Measurements from ENCODE around the gene C6orf62. TPM values are rescaled to one million over a fixed set of nuclear protein-coding genes. Genes with fewer than 3 reads are reported as not detected.
A peak's percentile ranks its signal among the peaks of the same experiment; 100 is the strongest.
"Not testable (repeated sequence)": the region's sequence is repeated elsewhere in the genome, so short reads cannot be mapped to it uniquely, and the experiment has no call there.

The C6orf62 gene
- total and polyA plus RNA-seq, 2 experiments from 2014 or later, result 27.2 to 64.1 TPM

GRCh38 chr6:24668997-24669361, 50.0 kb downstream of the C6orf62 start:
- no peak for DNase-seq (ENCODE audit: low spot score)
- Histone ChIP-seq H4K20me1 (ENCODE audit: insufficient read depth, poor library complexity, severe bottlenecking) (no peaks in the 10 kb centered on the region), H3K27me3 (no peaks in the 10 kb centered on the region), H2AFZ (no peak overlapping the region), H3K4me2 (no peak overlapping the region), H3K27ac (no peak overlapping the region), H3K36me3 (replicated peaks; ENCODE audit: insufficient read depth, low read depth) (no peaks in the 10 kb centered on the region), H3K4me3 (no peak overlapping the region), H3K9me3 (ENCODE audit: low read depth) (no peaks in the 10 kb centered on the region), H3K79me2 (peaks cover 35% of the 10 kb centered on the region), H3K9me2 (replicated peaks; ENCODE audit: insufficient read depth) (no peaks in the 10 kb centered on the region), H3K4me1 (ENCODE audit: insufficient read depth) (no peaks in the 10 kb centered on the region)
- WGBS (ENCODE audit: low lambda C conversion rate, missing lambda C conversion rate), result 98% methylated on average over 9 of the region's 9 CpGs
- TF ChIP-seq, protein P1, sequence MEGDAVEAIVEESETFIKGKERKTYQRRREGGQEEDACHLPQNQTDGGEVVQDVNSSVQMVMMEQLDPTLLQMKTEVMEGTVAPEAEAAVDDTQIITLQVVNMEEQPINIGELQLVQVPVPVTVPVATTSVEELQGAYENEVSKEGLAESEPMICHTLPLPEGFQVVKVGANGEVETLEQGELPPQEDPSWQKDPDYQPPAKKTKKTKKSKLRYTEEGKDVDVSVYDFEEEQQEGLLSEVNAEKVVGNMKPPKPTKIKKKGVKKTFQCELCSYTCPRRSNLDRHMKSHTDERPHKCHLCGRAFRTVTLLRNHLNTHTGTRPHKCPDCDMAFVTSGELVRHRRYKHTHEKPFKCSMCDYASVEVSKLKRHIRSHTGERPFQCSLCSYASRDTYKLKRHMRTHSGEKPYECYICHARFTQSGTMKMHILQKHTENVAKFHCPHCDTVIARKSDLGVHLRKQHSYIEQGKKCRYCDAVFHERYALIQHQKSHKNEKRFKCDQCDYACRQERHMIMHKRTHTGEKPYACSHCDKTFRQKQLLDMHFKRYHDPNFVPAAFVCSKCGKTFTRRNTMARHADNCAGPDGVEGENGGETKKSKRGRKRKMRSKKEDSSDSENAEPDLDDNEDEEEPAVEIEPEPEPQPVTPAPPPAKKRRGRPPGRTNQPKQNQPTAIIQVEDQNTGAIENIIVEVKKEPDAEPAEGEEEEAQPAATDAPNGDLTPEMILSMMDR (IDR thresholded peaks at IDR 0.05; ENCODE audit: poor library complexity), result no peak
- TF ChIP-seq EZH2phosphoT487 (IDR thresholded peaks at IDR 0.05; ENCODE audit: low read depth, severe bottlenecking, unreplicated experiment), result no peak
- no peak for TF ChIP-seq EZH2 (IDR thresholded peaks at IDR 0.05; ENCODE audit: borderline replicate concordance)

DNA sequence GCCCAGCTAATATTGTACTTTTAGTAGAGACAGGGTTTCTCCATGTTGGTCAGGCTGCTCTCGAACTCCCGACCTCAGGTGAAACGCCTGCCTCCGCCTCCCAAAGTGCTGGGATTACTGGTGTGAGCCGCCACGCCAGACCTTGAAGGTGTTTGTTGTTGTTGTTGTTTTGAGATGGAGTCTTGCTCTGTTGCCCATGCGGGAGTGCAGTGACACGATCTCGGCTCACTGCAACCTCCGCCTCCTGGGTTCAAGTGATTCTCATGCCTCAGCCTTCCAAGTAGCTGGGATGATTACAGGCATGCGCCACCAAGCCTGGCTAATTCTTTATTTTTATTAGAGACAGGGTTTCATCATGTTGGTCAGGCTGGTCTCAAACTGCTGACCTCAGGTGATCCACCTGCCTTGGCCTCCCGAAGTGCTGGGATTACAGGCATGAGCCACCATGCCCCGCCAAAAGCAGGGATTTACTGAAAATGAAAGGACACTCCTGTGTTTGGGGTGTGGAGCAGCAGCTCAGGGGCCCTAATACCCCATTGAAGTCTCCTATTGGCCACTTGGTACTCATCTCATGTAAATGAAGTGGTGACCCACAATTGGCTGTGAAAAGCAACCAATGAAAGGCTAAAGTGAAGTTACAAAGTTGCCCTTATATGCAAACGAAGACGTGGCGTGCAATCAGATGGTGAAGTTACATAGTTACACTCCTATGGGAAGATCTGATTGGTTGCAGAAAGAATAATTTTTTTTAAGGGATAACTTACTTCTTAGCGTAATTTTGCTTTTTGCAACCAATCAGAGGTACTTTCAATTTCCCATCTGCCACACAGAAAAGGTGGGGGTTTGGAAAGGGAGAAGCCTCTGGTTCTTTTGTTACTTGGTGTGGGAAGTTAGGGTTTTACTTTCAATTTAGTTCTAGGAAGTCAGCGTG, 50.6 kb downstream of the C6orf62 start:
- H4K20me1 ChIP-seq (ENCODE audit: insufficient read depth, poor library complexity, severe bottlenecking); H3K9me3 ChIP-seq (ENCODE audit: low read depth); DNase-seq (ENCODE audit: low spot score); H3K4me3 ChIP-seq; H3K36me3 ChIP-seq (replicated peaks; ENCODE audit: insufficient read depth, low read depth); H3K4me1 ChIP-seq (ENCODE audit: insufficient read depth); H2AFZ ChIP-seq; H3K27me3 ChIP-seq; H3K9me2 ChIP-seq (replicated peaks; ENCODE audit: insufficient read depth): not testable (repeated sequence)
- Histone ChIP-seq H3K4me2 (peak overlapping the region; percentile 72), H3K79me2 (peaks cover 40% of the 10 kb centered on the region), H3K27ac (peak overlapping the region; percentile 93)
- WGBS (ENCODE audit: low lambda C conversion rate, missing lambda C conversion rate), result 94% methylated on average over 18 of the region's 18 CpGs

- H3K4me2 ChIP-seq, result peak overlapping the region; percentile 72
- peak; percentile 76 for DNase-seq (ENCODE audit: low spot score)
Observed at GRCh38 chr6:24667378-24667803, 51.6 kb downstream of the C6orf62 start.

More at GRCh38 chr6:24667378-24667803, 51.6 kb downstream of the C6orf62 start:
- 17% methylated on average over 9 of the region's 9 CpGs for WGBS (ENCODE audit: low lambda C conversion rate, missing lambda C conversion rate)
- Histone ChIP-seq H3K4me1 (ENCODE audit: insufficient read depth) (peaks cover 8% of the 10 kb centered on the region), H2AFZ (peak overlapping the region; percentile 70), H3K79me2 (peaks cover 46% of the 10 kb centered on the region), H3K9me2 (replicated peaks; ENCODE audit: insufficient read depth) (no peaks in the 10 kb centered on the region), H3K4me3 (peak overlapping the region; percentile 39), H3K9me3 (ENCODE audit: low read depth) (no peaks in the 10 kb centered on the region), H3K27me3 (no peaks in the 10 kb centered on the region), H3K36me3 (replicated peaks; ENCODE audit: insufficient read depth, low read depth) (no peaks in the 10 kb centered on the region), H4K20me1 (ENCODE audit: insufficient read depth, poor library complexity, severe bottlenecking) (no peaks in the 10 kb centered on the region), H3K27ac (peak overlapping the region; percentile 93)
- TF ChIP-seq EZH2 (IDR thresholded peaks at IDR 0.05; ENCODE audit: borderline replicate concordance), result no peak
- TF ChIP-seq, protein P1 (IDR thresholded peaks at IDR 0.05; ENCODE audit: poor library complexity), result no peak
- TF ChIP-seq EZH2phosphoT487 (IDR thresholded peaks at IDR 0.05; ENCODE audit: low read depth, severe bottlenecking, unreplicated experiment), result no peak
